Midbrain (tissue), 1 donor: ENCODE results near the gene DENND1A.
"Not testable (repeated sequence)": the region's sequence is repeated elsewhere in the genome, so short reads cannot be mapped to it uniquely, and the experiment has no call there.

Experiments
- DNase-seq: peaks from one replicate; lab custom pipeline; 2025; lab: John Stamatoyannopoulos, UW

DENND1A gene

DNA sequence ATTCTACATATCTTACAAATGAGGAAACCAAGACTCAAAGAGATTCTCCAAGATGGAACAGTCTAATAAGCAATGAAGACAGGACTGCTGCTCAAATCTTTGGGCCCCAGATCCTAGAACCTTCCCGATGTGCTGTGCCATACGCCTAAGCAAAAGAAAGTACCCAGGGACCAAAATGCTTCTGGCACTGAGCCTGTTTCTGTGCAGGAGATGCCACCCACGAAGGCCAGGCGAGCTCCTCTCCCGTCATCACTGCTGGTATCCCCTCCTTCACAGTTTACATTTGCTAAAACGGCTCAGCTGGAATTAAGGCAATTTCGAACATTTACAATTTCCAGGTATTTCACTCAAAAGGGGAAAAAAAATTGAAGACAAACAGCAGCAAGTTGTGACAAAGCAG lies 277.5 kb downstream of the DENND1A start:
- DNase-seq = no peak

DNA sequence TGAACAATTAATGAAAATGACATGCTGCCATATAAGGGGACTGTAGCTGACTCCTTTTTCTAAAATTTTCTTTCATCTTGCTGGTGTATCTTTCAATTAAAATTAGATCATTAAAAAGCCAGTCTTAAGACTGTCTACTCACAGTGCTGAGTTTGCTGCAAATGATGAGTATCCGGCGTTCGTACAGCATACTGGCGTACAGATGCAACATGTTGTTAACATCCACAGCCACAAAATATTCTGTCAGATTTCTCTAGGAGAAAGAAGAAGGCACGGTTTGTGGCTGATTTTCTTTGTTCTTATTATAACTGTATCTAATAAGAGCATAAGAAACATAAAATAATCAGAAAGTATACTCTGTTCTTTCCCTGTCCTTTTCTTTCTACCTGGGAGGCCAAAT lies 278.1 kb downstream of the DENND1A start:
- no peak for DNase-seq

GRCh38 chr9:123651273-123651672 lies 278.7 kb downstream of the DENND1A start:
- no peak for DNase-seq

DNA sequence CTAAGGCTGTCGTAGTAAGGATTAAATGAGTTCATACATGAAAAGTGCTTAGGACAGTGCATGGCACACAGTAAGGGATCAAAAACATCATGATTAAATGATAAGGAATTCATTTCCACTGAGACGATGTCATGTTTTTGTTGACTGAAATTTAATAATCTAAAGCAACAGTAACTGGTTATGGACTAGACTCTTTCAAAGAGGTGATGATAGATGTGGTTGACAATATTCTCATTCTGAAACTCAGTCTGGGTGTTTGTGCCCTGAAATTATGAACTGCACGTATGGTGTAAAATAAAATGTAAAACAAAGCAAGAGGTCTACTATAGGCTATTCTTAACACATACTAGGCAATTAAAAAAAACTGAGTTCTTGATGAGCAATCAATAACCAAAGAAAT lies 280.0 kb downstream of the DENND1A start:
- DNase-seq = no peak

DNA sequence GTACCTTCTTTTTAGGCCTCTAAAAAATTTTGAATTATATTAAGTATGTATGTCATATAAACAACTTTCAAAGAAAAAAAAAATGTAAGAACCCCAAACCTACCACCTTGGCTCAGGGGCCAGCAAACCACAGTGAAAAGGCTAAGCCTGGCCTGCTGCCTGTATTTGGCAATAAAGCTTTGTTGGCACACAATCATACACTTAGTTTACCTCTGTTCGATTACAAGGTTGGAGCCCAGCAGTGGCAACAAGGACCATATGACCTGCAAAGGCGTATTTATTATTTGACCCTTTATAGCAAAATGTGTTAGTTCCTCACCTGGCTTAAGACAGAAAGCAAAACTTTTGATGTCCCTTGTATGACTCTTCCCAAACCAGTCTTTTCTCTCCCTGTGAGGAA lies 282.8 kb downstream of the DENND1A start:
- DNase-seq = no peak

DNA sequence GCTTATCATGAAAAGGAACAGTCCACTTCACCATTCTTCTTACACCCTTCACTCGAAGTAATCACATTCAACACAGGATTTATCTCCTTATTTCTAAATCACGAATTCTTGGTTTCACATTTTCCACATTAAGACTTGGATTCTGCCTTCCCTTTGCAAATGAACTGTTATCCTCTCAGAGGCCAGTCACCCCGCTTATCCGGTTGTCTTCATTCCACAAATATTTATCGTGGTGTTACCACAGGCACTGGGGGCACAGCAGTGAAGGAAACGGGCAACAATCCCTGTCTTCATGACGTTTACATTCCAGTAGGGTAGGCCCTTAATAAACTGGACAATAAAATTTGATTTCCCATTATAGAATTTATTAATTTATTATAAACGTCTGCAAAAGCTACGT lies 284.2 kb downstream of the DENND1A start:
- no peak for DNase-seq

- DNase-seq = no peak
These were observed 284.8 kb downstream of the DENND1A start for GRCh38 chr9:123645126-123645525.

DNA sequence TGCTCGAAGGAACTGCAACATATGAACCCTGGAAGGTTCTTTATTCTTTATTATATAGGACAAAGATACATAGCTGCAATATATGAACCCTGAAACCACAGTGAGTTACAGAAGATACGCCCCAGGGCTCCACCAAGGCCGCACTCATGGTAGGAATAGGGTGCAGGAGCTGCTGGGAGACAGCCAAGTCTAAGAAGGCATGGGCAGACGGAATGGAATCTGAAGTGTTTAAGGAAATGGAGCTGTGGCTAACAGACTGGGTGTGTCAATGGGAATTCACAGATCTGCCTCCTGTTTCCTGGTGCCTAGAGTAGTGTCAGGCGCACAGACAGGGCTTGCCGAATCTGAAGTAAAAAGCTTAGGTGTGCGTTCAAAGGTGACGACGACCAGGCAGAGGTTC lies 286.4 kb downstream of the DENND1A start:
- DNase-seq = no peak

GRCh38 chr9:123642291-123643278 lies 287.3 kb downstream of the DENND1A start:
- DNase-seq = peak; percentile 71

DNA sequence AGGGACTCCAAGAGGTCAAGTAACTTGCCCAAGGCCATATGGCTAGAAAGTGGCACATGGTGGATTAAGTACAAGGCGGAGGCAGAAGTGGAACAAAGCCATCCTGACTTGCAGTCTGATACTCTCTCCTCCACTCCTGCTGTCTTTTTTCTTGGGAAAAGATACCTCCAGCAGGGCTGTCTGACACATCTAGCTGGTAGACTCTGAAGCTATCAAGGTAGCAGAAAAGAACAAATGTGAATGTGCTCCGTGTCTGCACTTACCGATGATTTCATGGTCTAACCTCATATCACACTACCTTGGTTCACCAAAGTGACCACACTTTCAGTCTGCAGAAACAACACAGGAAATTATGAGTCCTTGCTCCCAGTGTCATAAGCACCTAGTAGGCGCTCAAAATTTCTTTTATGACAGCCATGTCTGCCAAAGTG lies 289.1 kb downstream of the DENND1A start:
- DNase-seq = no peak

GRCh38 chr9:123639743-123640142 lies 290.2 kb downstream of the DENND1A start:
- DNase-seq = no peak

DNA sequence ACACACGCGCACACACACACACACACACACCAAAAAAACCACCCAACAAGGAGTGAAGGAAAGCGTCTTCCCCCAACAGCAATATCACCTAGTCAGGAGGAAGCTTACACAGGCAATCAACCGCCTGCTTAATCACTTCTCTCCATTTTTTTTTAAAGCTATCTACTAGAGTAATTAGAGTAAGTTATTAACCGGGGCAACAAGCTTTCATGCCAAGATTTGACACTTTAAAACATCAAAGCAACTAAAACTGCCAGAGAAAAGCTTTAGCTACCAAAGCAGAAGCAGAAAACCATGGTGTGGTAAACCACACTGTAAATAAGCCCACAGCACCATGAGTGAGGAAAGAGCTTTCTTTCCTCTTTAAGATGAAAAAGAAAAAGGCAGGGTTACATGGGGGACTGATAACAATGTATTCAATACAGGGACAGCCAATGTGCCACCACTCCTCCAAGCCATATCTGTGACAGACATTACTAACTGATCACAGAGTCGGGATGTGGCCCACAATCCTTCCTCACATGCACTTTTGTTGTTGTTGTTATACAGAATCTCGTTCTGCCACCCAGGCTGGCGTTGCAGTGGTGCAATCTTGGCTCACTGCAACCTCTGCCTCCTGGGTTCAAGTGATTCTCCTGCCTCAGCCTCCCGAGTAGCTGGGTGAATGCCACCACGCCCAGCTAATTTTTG lies 291.8 kb downstream of the DENND1A start:
- DNase-seq = no peak

GRCh38 chr9:123637606-123637944 lies 292.4 kb downstream of the DENND1A start:
- DNase-seq = no peak

DNA sequence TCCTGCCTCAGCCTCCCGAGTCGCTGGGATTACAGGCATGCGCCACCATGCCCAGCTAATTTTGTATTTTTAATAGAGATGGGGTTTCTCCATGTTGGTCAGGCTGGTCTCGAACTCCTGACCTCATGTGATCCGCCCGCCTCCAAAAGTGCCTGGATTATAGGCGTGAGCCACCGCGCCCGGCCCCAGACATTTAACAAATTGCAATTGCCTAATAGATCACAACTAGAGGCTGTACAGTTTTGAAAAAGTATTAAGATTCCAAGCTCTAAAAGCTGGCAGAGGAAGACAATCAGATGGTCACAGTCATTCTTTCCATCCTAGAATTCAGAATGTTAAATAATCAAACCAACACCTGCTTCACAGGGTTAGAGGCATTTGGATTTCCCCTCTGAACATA lies 293.1 kb downstream of the DENND1A start:
- not testable (repeated sequence) for DNase-seq

DNA sequence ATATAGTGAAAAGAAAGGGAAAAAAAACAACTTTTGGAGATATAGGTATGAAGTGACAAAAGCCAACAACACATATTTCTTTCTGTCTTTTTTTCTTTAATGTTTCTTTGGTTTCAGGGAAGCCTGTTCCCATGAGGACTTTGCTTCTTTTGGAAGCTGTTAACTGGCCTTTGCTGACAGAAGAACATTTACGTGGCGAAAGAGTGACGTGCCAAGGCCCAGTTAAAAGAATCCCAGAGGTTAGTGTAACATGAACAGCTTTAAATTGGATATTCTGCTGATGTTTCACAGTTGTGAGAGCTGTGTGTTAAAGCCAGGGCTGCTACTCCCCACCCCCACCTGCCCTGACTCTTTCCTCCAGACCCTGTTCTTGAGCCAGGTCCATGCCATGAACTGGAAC lies 298.1 kb downstream of the DENND1A start:
- no peak for DNase-seq

- DNase-seq = no peak
These were observed 299.7 kb downstream of the DENND1A start for GRCh38 chr9:123630233-123630632.

GRCh38 chr9:123629531-123629930 lies 300.4 kb downstream of the DENND1A start:
- DNase-seq = no peak

- DNase-seq = no peak
These were observed 307.1 kb downstream of the DENND1A start for GRCh38 chr9:123622711-123623241.

GRCh38 chr9:123620239-123620638 lies 309.7 kb downstream of the DENND1A start:
- no peak for DNase-seq

DNA sequence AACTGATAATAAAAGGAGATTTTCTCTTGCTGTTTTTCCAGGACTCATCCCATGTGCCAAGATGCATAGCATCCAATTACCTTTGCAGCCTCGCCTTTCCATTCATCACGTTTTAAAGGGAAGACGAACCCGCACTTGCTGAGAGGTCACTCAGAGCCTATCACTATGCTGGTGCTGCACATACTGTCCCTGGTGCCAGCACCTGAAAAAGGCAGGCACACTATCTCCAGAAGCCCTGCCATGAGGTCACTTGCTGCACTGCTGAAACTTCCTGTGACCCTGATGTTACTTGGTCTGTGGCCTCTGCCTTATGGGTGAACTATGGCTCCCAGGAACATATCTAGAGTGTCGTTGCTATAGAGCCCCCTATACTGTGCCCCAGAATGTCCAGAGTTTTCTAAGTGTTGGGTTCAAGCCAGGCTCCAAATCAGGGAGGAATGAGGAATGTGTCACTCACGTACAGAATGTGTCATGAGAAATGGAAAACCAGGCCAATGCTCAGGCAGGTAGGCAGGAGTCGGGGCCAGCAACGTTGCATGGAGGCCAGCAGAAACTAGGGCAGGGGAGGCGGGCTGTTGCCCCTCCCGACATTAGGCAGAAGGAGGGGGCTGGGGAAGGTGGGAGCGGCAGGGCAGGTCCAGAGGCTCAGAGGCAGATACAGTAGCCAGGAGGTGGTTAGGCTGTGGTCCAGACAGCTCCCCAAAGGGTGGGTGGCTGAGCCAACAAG lies 311.8 kb downstream of the DENND1A start:
- no peak for DNase-seq

- no peak for DNase-seq
These were observed 312.6 kb downstream of the DENND1A start for GRCh38 chr9:123617286-123617685.

DNA sequence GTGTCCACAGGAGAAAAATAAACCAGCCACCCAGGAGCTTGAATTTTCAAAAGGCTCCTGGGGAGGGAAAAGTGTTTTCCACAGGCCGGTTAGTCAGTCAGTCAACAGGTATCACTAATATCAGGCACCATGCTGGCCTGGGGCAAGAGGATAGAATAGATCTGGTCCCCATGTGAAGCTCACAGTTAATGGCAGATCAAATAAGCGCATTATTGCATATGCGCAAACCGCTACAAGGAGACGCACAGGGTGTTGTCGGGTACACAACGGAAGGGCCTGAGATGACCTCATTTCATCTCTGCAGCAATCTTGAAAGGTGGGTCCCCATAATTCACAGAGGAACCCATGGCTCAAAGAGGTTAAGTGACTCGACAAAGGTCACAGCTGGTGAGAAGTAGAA lies 313.2 kb downstream of the DENND1A start:
- DNase-seq = no peak
